ENCODE data around the gene RAB31.

RAB31 gene

DNA sequence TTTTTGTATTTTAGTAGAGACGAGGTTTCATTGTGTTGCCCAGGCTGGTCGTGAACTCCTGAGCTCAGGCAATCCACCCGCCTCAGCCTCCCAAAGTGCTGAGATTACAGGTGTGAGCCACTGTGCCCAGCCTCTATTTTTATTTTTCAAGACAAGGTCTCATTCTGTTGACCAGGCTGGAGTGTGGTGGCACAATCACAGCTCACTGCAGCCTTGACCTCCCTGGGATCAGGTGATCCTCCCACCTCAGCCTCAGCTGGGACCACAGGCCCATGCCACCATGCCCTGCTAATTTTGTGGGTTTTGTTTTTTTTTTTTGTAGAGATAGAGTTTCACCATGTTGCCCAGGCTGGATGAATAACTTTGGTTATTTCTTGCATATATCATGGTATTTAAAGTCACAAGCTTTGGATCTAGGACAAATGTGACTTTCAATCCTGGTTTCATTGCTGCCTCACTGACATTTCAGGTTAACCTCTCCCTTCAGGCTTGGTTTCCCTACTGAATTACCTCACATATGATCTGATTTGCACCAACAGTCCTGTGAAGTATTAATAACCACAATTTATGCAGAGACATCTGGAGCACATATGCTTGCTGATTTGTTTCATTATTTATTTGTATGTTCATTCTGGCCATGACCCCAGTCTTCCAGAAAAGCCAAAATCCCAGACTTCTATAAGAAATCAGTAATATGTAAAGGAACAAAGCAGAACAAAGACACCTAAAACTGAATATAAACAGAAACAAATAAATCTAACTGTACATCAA is 17.5 kb upstream of the RAB31 start:
- in situ Hi-C loops (cut with MboI; ENCODE audit: low sequenced_read_pairs), result no loop called here

DNA sequence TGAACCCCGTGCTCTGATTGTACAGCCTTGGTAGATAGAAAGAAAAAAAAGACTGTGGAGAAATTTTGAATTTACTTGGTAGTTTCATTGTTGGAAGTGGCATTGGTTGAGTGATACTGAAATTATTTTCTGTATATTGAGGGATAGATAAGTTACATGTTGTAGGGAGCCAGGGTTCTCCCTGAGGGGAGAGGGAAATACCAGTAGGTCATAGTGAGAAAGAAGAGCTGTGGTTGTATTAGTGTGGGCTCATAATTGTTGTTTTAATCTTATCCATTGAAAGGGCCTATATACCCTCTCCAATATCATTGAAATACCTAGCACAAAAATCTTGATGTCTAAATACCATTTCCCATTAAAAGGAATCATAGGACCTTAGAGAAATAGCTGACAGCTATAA is 16.9 kb upstream of the RAB31 start:
- in situ Hi-C loops (cut with MboI; ENCODE audit: low sequenced_read_pairs), result no loop called here

DNA sequence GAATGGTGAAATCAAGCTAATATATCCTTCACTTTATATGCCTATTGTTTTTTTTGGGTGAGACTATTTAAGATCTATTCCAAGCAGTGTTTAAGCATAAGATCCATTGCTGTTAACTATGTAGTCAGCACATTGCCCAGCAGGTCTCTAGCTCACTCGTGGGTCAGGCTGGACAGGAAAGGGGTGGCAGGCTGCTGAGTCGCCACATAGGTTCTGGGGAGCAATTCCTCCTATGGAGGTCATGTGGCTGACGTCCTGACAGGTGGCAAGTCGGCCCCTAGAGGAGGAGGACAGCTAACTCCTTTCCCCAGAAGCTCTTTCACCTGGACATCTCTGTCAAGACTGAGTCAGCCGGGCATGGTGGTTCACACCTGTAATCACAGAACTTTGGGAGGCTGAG is 13.9 kb upstream of the RAB31 start:
- in situ Hi-C loops (cut with MboI; ENCODE audit: low sequenced_read_pairs), result no loop called here

DNA sequence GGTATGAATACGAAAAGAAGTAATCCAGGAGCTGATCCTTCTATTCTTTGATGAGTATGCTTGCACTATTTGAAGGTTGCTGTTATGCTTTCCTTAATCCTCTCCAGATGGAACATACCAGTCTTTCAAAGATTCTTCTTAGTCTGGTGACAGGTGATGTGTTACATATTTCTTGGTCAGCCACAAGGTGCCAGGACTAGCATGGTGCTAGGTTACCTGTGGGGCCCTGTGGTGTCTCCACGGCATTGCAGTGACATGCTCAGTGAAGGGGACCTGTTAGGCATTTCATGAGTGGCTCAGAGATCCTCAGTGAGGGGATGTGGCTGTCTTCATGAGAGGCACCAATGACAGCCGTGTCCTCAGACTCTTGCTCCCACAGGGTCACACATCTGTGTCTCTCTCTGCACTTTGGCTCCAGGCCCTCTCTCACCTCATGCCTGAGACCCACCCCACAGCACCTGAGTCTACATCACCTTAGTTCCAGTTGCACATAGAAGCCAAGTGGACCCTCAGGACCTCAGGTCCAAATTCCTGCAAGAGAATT is 13.1 kb upstream of the RAB31 start:
- in situ Hi-C loops (cut with MboI; ENCODE audit: low sequenced_read_pairs), result no loop called here

DNA sequence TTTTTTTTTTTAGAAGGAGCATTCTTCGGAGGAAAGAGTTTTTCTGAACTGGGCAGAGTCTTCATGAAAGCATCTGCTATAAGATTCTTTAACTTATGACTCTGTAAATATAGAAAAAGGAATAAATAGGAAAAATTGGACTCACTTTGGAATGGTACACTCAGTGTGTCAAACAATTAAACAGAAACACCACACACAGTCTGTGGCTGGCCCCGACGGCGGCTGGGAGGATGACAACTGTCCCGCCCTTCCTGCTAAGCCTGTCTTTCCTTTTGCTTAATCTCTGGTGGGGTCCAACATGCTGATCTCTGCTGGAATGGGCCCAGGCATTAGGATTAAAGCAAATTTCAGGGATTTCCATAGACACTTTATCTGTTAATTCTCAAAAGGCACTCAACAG is 12.5 kb upstream of the RAB31 start:
- in situ Hi-C loops (cut with MboI; ENCODE audit: low sequenced_read_pairs), result no loop called here

DNA sequence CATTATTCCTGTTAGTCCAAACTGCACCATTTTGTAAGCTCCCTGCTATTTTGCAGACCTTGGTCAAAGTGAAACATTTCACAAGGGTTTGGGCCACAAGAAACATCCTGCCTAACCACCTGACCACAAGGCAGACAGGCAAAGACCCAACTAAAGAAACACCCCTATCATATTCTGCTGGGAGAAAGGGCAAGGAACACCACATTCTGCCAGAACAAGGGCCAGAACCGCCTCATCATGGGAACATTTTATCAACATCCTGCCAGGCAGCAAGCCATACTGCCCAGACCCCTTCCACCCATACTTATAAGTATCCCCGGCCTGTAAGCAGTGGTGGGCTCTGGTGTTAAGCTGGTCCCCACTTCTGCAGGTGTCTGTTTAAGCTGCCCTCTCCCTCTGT is 12.0 kb upstream of the RAB31 start:
- in situ Hi-C loops (cut with MboI; ENCODE audit: low sequenced_read_pairs), result no loop called here

DNA sequence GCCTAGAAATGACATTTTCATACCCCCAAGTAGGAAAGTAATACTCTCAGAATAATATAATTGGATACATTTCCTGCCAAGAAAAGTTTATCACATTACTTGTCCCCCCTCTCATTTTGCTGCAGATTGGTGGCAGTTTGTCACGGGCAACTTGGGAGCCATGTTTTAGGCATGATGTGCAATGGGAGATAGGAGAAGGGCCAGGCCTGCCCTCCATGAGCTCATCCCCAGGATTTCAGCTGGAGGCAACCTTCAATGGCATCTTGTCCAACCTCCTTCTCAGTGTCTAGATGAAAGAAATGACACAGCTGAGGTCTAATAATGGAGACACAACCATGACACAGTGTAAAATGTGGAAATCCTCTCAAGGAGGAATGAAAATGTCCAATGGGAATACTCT is 11.4 kb upstream of the RAB31 start:
- in situ Hi-C loops (cut with MboI; ENCODE audit: low sequenced_read_pairs), result no loop called here

DNA sequence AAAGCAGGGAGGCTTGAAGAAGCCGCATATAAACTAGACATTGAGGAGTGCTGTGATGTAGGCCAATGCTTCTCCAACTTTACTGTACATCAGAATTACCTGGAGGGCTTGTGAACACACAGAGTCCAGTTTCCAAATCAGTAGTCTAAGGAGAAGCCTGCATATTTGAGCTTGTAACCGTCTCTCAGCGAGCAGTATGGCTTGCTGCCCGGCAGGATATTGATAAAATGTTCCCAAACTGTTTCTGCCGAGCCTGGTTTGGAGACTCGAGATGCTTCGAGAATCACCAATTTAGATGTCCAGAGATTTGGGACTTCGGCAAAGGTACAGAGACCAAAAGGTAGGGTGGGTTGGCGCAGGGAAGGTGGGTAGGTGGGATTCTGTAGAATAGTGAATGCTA is 11.0 kb upstream of the RAB31 start:
- in situ Hi-C loops (cut with MboI; ENCODE audit: low sequenced_read_pairs), result no loop called here

DNA sequence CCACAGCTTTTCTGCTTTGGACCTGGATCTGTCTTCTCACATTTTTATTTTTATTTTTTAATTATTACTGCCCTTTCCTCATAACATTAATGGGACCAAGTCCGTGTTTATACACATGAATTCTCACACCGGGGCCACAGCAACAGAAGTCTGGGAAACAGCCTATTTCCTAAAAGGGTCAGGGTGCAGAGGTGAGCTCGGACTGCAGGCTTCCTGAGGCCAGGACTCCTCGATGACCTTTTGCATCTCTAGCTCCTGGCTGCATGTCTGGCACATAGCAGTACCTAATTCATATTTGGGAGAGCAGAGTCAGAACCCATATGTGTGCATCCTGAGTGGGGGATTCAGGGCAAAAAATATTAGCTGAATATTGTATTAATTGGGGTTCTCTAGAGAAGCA is 9.6 kb upstream of the RAB31 start:
- in situ Hi-C loops (cut with MboI; ENCODE audit: low sequenced_read_pairs), result no loop called here

DNA sequence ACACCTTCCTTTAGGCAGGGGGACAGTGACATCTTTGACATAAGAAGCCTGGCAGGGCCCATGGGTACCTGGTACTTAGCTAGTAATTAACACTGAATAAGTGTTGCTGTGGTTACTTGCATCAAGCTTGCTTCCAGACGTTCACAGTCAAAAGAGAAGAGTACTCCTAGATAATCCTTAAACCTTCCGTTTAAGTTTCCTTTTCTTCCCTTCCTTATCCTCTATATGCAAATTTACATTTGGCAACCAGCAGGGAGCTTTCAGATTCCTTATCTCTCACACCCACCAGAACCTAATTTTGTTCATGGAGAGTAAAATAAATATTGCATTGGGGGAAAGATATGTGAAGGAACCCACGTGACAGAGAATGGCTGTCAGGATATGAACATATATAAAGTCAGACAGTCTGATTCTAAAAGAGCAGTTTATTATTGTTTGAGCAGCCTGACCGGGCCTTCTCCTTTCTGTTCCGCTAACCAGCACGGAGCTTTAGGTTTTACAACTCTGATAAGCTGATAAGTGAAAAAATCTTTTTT is 7.8 kb upstream of the RAB31 start:
- in situ Hi-C loops (cut with MboI; ENCODE audit: low sequenced_read_pairs), result no loop called here

DNA sequence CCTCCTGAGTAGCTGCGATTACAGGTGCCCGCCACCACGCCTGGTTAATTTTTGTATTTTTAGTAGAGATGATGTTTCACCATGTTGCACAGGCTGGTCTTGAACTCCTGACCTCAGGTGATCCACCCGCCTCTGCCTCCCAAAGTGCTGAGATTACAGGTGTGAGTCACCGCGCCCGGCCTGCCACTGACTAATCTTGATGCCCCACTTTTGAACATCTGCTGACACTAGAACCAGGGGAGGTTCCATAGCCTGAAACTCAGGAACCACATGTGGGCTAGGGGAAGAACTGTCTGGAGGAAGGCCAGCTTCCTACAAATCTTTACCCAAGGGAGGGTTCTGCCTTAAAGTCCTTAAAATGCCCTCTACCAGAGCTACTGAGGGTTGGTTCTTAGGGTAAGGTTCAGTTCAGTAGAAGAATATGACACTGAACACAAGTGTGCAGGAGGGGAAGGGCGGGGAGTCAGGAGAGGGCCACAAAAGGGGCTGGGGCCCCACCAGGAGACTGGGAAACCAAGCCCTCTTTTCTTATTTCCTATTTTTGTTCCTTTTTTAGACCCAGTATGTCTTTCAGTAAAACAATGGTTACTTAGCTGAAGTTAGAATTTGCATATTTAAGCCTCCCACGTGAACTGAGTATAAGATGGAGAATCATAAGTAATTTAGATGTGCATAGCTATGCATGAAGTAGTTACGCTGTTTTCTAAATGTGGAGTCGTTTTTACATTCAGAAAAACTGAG is 6.3 kb upstream of the RAB31 start:
- in situ Hi-C loops (cut with MboI; ENCODE audit: low sequenced_read_pairs), result no loop called here

DNA sequence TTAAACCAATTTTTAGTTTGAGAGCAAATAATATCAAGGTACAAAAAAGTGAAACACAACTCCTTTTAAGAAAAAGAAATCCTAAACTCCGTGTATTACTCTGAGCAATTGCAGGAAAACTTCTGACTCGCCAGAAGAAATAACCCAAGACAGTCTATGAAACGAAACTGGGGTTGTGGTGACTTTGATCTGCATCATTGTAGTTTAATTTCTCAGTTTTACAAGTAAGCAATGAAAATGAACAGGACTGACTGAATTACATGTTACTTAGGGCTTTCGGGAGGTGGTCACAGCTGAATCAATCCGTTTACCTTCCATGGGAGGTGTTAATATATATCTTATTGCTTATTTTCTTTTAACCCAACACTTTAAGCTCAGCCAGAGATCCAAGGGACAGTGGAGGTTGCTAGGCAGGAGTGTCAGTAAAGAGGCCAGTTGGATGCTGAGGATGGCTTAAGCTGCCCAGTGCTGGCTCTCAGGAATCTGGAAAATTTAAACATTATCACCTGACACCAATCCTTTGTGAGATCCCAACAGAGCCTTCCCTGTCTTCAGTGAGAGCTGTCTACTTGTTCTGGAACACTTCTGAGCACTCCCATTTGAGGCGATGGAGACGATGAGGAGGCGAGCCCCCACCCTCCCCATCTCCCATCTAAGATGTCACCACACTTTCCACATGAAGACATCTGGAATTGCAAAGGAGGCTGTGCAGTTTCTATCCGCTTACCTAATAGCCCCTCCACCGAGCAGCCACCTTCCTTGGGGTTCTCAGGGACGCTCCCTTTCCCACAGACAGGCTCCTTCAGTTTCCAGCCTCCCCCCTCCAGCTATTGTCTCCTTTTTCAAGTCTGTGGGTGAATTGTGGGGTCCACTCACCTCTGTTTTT is 3.6 kb upstream of the RAB31 start:
- in situ Hi-C loops (cut with MboI; ENCODE audit: low sequenced_read_pairs), result no loop called here

DNA sequence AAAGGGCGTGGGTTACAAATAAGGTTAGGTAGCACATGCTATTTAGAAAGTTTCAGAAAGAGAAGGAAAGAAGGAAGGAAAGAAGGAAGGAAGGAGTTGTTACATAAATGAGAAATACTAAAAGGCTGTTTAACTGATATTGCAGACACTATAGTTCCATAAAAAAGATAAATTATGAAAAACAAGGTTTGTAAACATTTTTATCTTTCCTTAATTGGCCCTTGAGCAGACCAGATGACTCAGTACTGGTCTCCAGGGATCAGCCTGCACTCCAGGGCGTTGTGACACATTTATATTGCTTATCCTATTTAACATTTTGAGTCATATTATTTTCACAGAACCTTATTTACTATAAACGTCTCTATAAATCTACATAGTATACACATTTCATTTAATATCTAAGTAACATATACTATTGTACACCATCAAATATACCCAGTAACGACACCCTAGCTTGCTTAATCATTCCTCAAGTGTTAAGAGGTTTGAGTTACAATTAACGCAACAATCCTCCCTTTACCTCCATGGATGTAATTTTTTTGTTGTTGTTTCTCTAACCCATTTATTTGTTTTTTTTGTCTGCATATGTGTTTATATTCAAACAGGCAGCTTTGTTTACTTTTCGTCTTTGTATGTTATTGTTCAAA is 2.8 kb upstream of the RAB31 start:
- in situ Hi-C loops (cut with MboI; ENCODE audit: low sequenced_read_pairs), result no loop called here

DNA sequence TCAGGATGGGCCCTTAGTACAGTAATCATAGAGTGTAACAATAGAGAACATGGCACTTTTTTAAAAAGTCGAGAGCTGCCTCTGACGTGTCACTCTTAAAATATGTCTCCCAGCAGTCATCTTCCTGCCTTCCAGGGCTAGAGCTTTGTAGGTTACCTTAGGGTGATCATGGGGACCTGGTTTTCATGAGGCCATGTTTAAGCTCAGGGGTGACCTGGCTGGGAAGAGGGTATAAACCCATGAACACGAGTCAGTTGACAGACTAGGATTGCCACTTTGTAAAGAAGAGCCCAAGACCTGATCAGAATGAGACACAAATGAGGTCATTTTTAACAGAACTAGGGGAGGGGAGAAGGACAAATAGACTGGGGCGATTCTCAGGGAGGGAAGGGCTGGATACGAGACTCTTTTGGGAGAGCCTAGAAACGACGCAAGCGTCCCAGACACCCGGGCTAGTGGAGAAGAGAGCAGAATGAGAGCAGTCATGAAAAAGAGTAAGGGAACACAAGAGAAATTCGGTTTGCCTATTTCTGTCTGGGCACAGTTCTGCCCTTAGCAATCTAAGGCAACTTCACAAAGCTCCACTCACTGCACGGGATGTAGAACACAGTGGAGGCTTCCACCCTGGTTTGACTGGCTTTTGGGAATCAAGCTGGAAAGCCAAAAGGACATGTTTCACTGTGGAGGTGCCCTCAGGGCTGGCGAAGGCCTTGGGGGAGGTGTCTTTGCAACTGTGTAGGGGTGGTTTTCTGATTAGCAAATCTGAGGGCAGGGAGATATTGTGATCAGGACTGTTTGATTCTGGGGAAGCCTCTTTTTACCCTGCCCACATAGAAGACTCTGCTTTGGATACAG is 1.8 kb upstream of the RAB31 start:
- in situ Hi-C loops (cut with MboI; ENCODE audit: low sequenced_read_pairs), result no loop called here

DNA sequence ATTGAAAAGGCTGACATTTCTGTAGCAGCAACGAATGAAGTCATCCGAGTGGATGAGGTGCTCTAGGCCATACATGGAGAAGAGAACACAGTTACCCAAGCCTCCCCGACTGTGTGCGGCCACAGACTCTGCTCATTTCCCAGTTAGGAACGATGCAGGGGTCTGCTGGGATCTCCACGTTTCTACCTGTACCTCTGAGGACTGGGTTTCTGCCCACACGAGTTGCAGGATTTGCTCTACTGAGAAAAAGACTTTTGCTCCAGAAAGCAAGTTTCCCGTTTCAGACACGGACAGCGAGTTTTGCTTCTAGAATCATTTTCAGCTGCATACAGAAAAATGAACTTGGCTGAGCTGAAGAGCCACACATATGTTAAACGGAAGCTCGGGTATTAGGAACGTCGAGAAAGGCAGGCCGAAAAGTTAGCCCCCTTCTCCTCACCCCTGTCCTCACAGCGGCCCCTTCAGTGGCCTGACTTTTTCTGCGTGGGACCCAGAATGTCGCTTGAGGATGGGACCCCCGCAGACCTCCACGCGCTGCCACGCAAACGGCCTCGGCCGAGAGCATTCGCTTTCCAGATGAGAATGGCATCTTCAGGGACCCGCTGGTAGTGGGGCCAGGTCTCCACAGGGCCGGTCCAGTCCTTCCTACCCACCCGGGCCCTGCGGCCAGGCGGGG is 582 bp upstream of the RAB31 start:
- in situ Hi-C loops (cut with MboI; ENCODE audit: low sequenced_read_pairs), result no loop called here

DNA sequence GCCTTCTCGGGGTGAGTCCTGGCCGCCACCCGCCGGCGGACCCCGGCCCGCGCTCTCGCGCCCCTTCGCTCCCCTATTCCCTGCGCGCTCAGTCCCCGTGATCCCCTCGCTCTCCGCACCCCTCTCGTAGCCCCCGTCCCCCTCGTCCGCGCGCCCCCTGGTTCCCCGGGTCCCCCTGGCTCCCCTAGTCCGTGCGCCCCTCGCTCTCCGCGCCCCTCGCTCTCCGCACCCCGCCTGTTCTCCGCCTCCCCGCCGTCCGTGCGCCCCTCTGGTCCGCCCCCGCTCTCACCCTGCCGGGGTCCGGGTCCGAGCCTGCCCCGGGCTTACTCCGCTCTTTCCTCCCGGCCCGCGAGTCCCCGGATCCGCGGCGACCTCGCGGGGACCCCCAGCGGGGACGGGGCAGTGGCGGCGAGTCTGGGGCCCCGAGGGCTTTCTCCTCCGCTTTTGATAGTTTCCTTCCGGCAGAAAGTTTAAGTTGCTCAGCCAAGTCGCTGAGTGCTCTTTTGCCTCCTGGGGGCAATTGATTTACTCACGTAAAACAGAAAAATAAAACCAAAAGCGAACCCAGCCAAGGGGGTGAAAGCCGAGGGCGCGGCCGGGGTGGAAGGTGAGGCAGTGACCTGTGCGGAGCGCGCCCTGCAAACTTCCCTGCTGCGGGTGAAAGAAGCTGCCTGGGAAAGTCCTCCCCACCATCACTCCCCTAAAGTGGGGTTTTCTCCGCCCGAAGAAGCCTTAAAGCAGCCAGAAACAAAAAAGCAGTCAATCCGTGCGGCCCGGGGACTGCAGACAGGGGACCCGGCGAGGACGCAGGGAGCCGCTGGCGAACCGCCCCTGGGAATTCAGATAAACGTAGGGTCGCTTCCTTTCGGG is 568 bp downstream of the RAB31 start:
- in situ Hi-C loops (cut with MboI; ENCODE audit: low sequenced_read_pairs), result no loop called here

DNA sequence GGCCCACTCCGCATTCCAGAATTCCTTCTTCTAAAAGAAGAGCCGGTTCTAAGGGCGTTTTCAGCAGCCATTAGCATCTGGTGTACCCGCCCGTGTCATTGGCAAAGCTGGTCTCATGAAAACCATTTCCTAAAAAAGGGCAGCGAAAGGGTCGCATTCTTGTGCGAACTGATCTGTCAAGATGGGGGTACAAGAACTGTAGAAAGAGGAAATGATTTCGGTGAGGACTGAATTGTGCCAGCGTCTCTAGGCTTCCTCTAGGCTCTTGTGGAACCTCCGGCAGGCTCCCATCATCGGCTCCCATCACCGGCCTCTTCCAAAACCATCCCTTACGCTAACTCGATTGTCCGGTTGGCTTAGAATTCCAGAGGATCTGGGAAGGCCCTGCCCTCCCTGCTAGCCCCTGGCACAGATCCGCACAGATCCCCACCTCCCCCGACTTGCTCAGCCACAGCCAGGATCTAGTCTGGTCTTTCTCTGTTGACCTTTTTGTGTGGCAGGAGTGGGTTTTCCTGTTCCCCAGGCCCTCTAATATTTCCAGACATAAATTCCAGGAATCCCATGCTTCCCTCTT is 1.3 kb downstream of the RAB31 start:
- in situ Hi-C loops (cut with MboI; ENCODE audit: low sequenced_read_pairs), result no loop called here

DNA sequence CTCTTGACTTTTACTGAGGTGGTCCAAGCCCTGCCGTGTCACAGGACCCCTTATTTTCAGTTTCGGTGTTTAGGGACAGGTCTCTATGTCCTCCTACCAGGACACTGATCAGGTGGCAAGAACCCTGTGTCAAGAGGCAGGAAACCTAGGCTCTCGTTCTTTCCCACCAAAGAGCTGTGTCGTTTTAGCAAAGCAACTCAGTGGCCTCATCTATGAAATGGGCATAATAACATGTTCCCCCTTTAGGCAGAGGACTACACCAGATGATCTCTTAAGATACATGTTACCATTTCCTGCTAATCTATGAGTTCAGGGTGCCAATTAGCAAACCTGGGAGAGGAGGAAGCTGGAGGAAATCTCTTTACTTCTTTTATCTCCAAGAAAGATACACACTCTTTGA is 1.9 kb downstream of the RAB31 start:
- in situ Hi-C loops (cut with MboI; ENCODE audit: low sequenced_read_pairs), result no loop called here
